Measurements from ENCODE around the gene BMP5.

The BMP5 gene

DNA sequence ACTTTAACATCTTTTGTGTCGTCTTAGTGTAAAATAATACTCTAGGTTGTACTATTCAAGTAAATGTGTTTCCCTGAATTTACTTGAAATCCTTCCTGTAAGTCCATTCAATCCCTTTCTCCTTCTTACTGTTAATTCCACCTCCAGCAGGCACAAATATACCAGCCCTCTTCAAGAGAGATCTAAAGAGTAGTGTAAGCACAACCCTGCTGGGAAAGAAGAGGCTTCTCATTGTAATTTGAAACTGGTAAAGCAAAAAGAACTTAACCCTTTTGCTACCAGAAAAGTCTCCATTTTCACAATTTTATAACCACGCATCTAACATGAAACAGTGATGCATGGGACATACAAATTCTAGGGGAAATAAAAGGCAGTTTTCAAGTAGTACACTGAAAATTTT is at the start of gene BMP5:
BMP5 (minus strand) TSS at position 191 of the 400 bp plus-strand sequence. CDS start 725 bp downstream, outside the sequence.
- Histone ChIP-seq H3K9ac (ENCODE audit: low read length) (no peak within 1 kb of the TSS), H3K4me2 (ENCODE audit: low read length) (no peak within 1 kb of the TSS), H3K36me3 (replicated peaks; ENCODE audit: low read depth, low read length) (no peaks in the 10 kb centered on the region), H3K4me1 (ENCODE audit: low read length) (peaks cover 20% of the 10 kb centered on the region), H3K27ac (ENCODE audit: low read length) (no peak within 1 kb of the TSS), H3K4me3 (ENCODE audit: low read length) (no peak within 1 kb of the TSS), H3K9me3 (ENCODE audit: insufficient read depth, low read length) (no peaks in the 10 kb centered on the region), H4K20me1 (ENCODE audit: insufficient read depth, low read length) (no peaks in the 10 kb centered on the region), H2AFZ (ENCODE audit: low read depth, low read length) (no peak within 1 kb of the TSS), H3K27me3 (ENCODE audit: low read depth, low read length) (no peaks in the 10 kb centered on the region), H3K79me2 (ENCODE audit: low read length) (no peaks in the 10 kb centered on the region)
- no peak for TF ChIP-seq EZH2phosphoT487 (IDR thresholded peaks at IDR 0.05; ENCODE audit: low read depth)
- TF ChIP-seq, protein P1, sequence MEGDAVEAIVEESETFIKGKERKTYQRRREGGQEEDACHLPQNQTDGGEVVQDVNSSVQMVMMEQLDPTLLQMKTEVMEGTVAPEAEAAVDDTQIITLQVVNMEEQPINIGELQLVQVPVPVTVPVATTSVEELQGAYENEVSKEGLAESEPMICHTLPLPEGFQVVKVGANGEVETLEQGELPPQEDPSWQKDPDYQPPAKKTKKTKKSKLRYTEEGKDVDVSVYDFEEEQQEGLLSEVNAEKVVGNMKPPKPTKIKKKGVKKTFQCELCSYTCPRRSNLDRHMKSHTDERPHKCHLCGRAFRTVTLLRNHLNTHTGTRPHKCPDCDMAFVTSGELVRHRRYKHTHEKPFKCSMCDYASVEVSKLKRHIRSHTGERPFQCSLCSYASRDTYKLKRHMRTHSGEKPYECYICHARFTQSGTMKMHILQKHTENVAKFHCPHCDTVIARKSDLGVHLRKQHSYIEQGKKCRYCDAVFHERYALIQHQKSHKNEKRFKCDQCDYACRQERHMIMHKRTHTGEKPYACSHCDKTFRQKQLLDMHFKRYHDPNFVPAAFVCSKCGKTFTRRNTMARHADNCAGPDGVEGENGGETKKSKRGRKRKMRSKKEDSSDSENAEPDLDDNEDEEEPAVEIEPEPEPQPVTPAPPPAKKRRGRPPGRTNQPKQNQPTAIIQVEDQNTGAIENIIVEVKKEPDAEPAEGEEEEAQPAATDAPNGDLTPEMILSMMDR (IDR thresholded peaks at IDR 0.05; ENCODE audit: low read depth, low read length), result no peak

DNA sequence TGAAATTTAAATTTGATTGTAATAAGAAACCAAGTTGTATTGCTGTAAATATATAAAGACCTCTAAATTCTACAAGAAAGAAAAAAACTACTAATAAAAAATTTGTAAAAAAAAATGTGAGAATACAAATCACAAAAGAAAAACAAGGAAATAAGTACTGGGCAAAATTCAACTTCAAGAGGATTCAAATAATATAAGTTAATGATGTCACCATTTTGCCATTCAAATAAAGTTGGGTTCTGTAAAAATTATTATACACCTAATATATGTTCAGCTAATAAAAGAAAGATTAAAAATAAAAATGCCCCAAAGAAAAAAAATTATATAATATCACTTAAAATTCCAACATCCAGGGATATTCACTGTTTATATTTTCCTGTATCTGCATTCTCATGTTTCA is 47.0 kb upstream of the BMP5 start:
- Histone ChIP-seq H3K79me2 (ENCODE audit: low read length) (no peaks in the 10 kb centered on the region), H4K20me1 (ENCODE audit: insufficient read depth, low read length) (no peaks in the 10 kb centered on the region), H3K27me3 (ENCODE audit: low read depth, low read length) (no peaks in the 10 kb centered on the region), H3K9me3 (ENCODE audit: insufficient read depth, low read length) (no peaks in the 10 kb centered on the region), H3K27ac (ENCODE audit: low read length) (no peak overlapping the region), H3K4me1 (ENCODE audit: low read length) (0 out of 2 replicates have a peak, but pooled peaks cover 3% of the 10 kb centered on the region), H3K36me3 (replicated peaks; ENCODE audit: low read depth, low read length) (no peaks in the 10 kb centered on the region), H3K4me3 (ENCODE audit: low read length) (no peak overlapping the region), H2AFZ (ENCODE audit: low read depth, low read length) (no peak overlapping the region), H3K9ac (ENCODE audit: low read length) (no peak overlapping the region), H3K4me2 (ENCODE audit: low read length) (no peak overlapping the region)
- TF ChIP-seq, protein P1 (IDR thresholded peaks at IDR 0.05; ENCODE audit: low read depth, low read length), result no peak
- TF ChIP-seq EZH2phosphoT487 (IDR thresholded peaks at IDR 0.05; ENCODE audit: low read depth), result no peak

DNA sequence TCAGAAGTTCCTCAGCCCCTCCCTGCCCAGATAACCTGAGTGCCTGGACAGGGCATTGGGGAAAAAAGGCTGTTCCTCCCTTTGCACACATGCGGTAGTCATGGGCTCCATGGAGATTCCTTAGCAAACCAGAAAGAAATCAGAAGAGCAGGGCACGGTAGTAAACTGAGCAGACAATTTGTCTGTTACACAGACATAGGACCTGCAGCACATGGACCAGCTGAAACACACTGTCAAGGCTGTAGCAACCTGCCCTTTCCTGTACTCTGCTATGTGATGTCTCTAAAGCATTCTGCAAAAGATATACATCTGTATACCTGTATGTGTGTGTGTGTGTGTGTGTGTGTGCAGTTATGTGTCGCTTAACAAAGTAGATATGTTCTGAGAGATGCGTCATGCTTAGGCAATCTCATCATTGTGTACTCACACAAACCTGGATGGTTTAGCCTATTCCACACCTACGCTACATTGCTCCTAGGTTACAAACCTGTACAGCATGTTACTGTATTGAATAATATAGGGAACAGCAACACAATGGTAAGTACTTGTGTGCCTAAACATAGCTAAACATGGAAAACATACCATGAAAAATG is 44.4 kb upstream of the BMP5 start:
- no peak overlapping the region for H3K4me3 ChIP-seq (ENCODE audit: low read length)
- H3K79me2 ChIP-seq (ENCODE audit: low read length), result no peaks in the 10 kb centered on the region
- TF ChIP-seq, protein P1 (IDR thresholded peaks at IDR 0.05; ENCODE audit: low read depth, low read length), result no peak
- TF ChIP-seq EZH2phosphoT487 (IDR thresholded peaks at IDR 0.05; ENCODE audit: low read depth), result no peak
- no peak overlapping the region for H3K4me2 ChIP-seq (ENCODE audit: low read length)
- no peaks in the 10 kb centered on the region for H3K9me3 ChIP-seq (ENCODE audit: insufficient read depth, low read length)
- no peaks in the 10 kb centered on the region for H3K36me3 ChIP-seq (replicated peaks; ENCODE audit: low read depth, low read length)
- no peak overlapping the region for H3K27ac ChIP-seq (ENCODE audit: low read length)
- H4K20me1 ChIP-seq (ENCODE audit: insufficient read depth, low read length), result no peaks in the 10 kb centered on the region
- H3K27me3 ChIP-seq (ENCODE audit: low read depth, low read length), result no peaks in the 10 kb centered on the region
- no peak overlapping the region for H3K9ac ChIP-seq (ENCODE audit: low read length)
- H2AFZ ChIP-seq (ENCODE audit: low read depth, low read length), result no peak overlapping the region
- H3K4me1 ChIP-seq (ENCODE audit: low read length), result no peaks in the 10 kb centered on the region

DNA sequence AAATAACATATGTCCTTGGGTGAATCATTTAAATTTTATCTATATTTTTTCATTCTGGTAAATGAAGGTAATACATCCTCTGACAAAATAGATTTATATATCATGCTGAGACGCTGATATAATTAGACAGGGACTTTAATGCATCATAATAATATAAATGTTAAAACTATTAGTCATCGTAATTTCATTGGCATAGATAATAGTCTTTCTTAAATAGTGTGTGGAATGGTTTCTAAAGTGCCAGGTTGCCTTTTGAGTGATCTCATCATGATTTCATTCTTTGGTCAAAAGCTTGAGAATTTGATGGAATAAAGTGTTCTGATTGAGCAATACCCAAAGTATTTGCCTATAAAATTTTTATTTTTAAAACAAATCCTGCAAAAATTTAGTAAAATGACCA is 43.2 kb upstream of the BMP5 start:
- Histone ChIP-seq H3K4me2 (ENCODE audit: low read length) (no peak overlapping the region), H3K9ac (ENCODE audit: low read length) (no peak overlapping the region), H3K27me3 (ENCODE audit: low read depth, low read length) (no peaks in the 10 kb centered on the region), H4K20me1 (ENCODE audit: insufficient read depth, low read length) (no peaks in the 10 kb centered on the region), H3K36me3 (replicated peaks; ENCODE audit: low read depth, low read length) (no peaks in the 10 kb centered on the region), H3K9me3 (ENCODE audit: insufficient read depth, low read length) (no peaks in the 10 kb centered on the region), H3K4me1 (ENCODE audit: low read length) (no peaks in the 10 kb centered on the region), H3K4me3 (ENCODE audit: low read length) (no peak overlapping the region), H2AFZ (ENCODE audit: low read depth, low read length) (no peak overlapping the region), H3K79me2 (ENCODE audit: low read length) (no peaks in the 10 kb centered on the region), H3K27ac (ENCODE audit: low read length) (no peak overlapping the region)
- TF ChIP-seq, protein P1 (IDR thresholded peaks at IDR 0.05; ENCODE audit: low read depth, low read length), result no peak
- TF ChIP-seq EZH2phosphoT487 (IDR thresholded peaks at IDR 0.05; ENCODE audit: low read depth), result no peak
